HepG2 (cell line): ENCODE measurements around the gene ZNF860. TPM values are rescaled to one million over a fixed set of nuclear protein-coding genes. Genes with fewer than 3 reads are reported as not detected.

Source experiments
- BHLHE40 ChIP-seq: IDR thresholded peaks from 2 replicates; pipeline ENCODE4 v1.6.1; 2011; ENCODE audit warnings: low read length, improper control_type of control experiment
- CSRNP2 ChIP-seq: sonication (generic); formaldehyde crosslinking; conservative IDR thresholded peaks from 2 replicates; pipeline ENCODE4 v1.8.0; 2022; ENCODE audit warnings: low read depth, missing genetic modification reagents
- GPN1 ChIP-seq: sonication (generic); formaldehyde crosslinking; IDR thresholded peaks from 2 replicates; pipeline ENCODE4 v1.5.1; 2020; ENCODE audit warnings: missing genetic modification reagents, borderline replicate concordance
- HMG20A ChIP-seq: IDR thresholded peaks from 2 replicates; pipeline ENCODE4 v1.6.1; 2016; ENCODE audit warnings: borderline replicate concordance
- HMGXB3 ChIP-seq: sonication (generic); formaldehyde crosslinking; IDR thresholded peaks from 2 replicates; pipeline ENCODE4 v1.4.0; 2020; ENCODE audit warnings: missing genetic modification reagents, borderline replicate concordance
- ISL2 ChIP-seq: sonication (generic); formaldehyde crosslinking; IDR thresholded peaks from 2 replicates; pipeline ENCODE4 v1.5.0; 2020; ENCODE audit warnings: missing genetic modification reagents
- MXI1 ChIP-seq: IDR thresholded peaks from 3 replicates; pipeline ENCODE4 v1.6.1; 2012; ENCODE audit warnings: low read depth, low read length, inconsistent platforms, borderline replicate concordance
- NFYC ChIP-seq: IDR thresholded peaks from 2 replicates; pipeline ENCODE4 v1.6.1; 2016; ENCODE audit warnings: missing genetic modification reagents, missing compliant biosample characterization
- RELA ChIP-seq: sonication (generic); formaldehyde crosslinking; IDR thresholded peaks from 2 replicates; pipeline ENCODE4 v1.4.0; 2020; ENCODE audit warnings: missing genetic modification reagents
- SP140L ChIP-seq: sonication (generic); formaldehyde crosslinking; IDR thresholded peaks from 2 replicates; pipeline ENCODE4 v1.4.0; 2020; ENCODE audit warnings: missing genetic modification reagents, borderline replicate concordance
- ZNF337 ChIP-seq: sonication (generic); formaldehyde crosslinking; IDR thresholded peaks from 2 replicates; pipeline ENCODE4 v1.5.1; 2020; ENCODE audit warnings: missing genetic modification reagents, low read depth, mild to moderate bottlenecking, borderline replicate concordance
- ZNF557 ChIP-seq: sonication (generic); formaldehyde crosslinking; IDR thresholded peaks from 2 replicates; pipeline ENCODE4 v1.4.0; 2020; ENCODE audit warnings: missing genetic modification reagents
- ZNF562 ChIP-seq: sonication (generic); formaldehyde crosslinking; IDR thresholded peaks from 2 replicates; pipeline ENCODE4 v1.8.0; 2022; ENCODE audit warnings: missing genetic modification reagents, borderline replicate concordance
- ZNF660 ChIP-seq: sonication (generic); formaldehyde crosslinking; IDR thresholded peaks from 2 replicates; pipeline ENCODE4 v1.5.1; 2020; ENCODE audit warnings: mild to moderate bottlenecking, low read depth, missing genetic modification reagents, borderline replicate concordance
- ZNF687 ChIP-seq: sonication (generic); formaldehyde crosslinking; IDR thresholded peaks from 2 replicates; pipeline ENCODE4 v1.5.1; 2020; ENCODE audit warnings: mild to moderate bottlenecking, missing genetic modification reagents, moderate library complexity
- polyA plus RNA-seq, 8 experiments: library from polyadenylated mRNA; depleted of rRNA in 3 of 8; stranded (reverse) in 7 of 8; unstranded in 1 of 8; fragments of >200 nt; fragmentation: Illumina TruSeq in 4 of 8; extraction: Trizol in 4 of 8; gene quantifications; 2 replicates each; pipeline versions ENCODE4 v1.2.1 to v1.2.3, GENCODE V29; 2011 to 2016; ENCODE audit warnings: low read depth in 4 of 8, missing spikeins in 1 of 8, mixed read lengths in 1 of 8; ENCODE audit not compliant: insufficient read depth in 1 of 8
- total RNA-seq, 5 experiments: library from RNA; depleted of rRNA; stranded (reverse); fragments of >200 nt; fragmentation: Illumina TruSeq; extraction: Trizol; gene quantifications; 2 replicates each; pipeline ENCODE4 v1.2.3, GENCODE V29; 2016; ENCODE audit warnings: low read depth in 1 of 5

ZNF860 gene
- total and polyA plus RNA-seq, 2 of the 13 experiments (the other 11 are each of a cell fraction or from before 2014, with no cell fraction given) = 0.55 to 0.73 TPM

- TF ChIP-seq ZNF687 (CRISPR knock-in tag) = peak; percentile 77
- no peak for TF ChIP-seq NFYC (CRISPR knock-in tag)
- TF ChIP-seq BHLHE40 = no peak
- TF ChIP-seq CSRNP2 (CRISPR knock-in tag) = no peak
- no peak for TF ChIP-seq GPN1 (CRISPR knock-in tag)
- TF ChIP-seq HMGXB3 (CRISPR knock-in tag) = 0 out of 2 replicates have a peak, but pooled peaks have one; percentile 22
- TF ChIP-seq SP140L (CRISPR knock-in tag) = no peak
- 0 out of 2 replicates have a peak, but pooled peaks have one; percentile 48 for TF ChIP-seq ISL2 (CRISPR knock-in tag)
- no peak for TF ChIP-seq RELA (CRISPR knock-in tag)
- TF ChIP-seq ZNF562 (CRISPR knock-in tag) = no peak
- no peak for TF ChIP-seq ZNF660
- TF ChIP-seq ZNF337 (CRISPR knock-in tag) = no peak
- no peak for TF ChIP-seq HMG20A (CRISPR knock-in tag)
- peak; percentile 36; the same call in 2 of the 3 replicates for TF ChIP-seq MXI1
- TF ChIP-seq ZNF557 = no peak; the same call in 1 of the 2 replicates
Observed at GRCh38 chr3:31981206-31982181, at the start of gene ZNF860, which contains the start of gene OSBPL10 (continued).
